GM12873 (cell line): ENCODE data around the gene TUBB4A.

Experiments
- CTCF ChIP-seq: IDR thresholded peaks from 2 replicates; pipeline ENCODE4 v1.5.1; 2012; ENCODE audit warnings: low read depth, mild to moderate bottlenecking, moderate library complexity, low read length, control low read depth; ENCODE audit not compliant: insufficient read depth; ENCODE audit errors: missing control alignments

The TUBB4A gene

GRCh38 chr19:6466526-6467248, 35.4 kb downstream of the TUBB4A start:
- TF ChIP-seq CTCF: no peak

GRCh38 chr19:6465663-6466062, 36.4 kb downstream of the TUBB4A start:
- TF ChIP-seq CTCF: no peak

- TF ChIP-seq CTCF: no peak
Measured at GRCh38 chr19:6465006-6465405, 37.1 kb downstream of the TUBB4A start.

GRCh38 chr19:6464070-6464873, 37.8 kb downstream of the TUBB4A start, which contains the start of gene CRB3:
CRB3 (plus strand) TSS chr19:6464271; CDS start chr19:6464702, 431 bp downstream.
- TF ChIP-seq CTCF: no peak

- peak; percentile 73 for TF ChIP-seq CTCF
Measured at GRCh38 chr19:6460099-6460884, 41.8 kb downstream of the TUBB4A start.

GRCh38 chr19:6459262-6460098, 42.6 kb downstream of the TUBB4A start, which contains the start of gene SLC25A23:
SLC25A23 (minus strand) TSS chr19:6459792; CDS start chr19:6459628, 164 bp downstream.
- TF ChIP-seq CTCF: no peak
